ENCODE data around the gene GIT2.

DNA sequence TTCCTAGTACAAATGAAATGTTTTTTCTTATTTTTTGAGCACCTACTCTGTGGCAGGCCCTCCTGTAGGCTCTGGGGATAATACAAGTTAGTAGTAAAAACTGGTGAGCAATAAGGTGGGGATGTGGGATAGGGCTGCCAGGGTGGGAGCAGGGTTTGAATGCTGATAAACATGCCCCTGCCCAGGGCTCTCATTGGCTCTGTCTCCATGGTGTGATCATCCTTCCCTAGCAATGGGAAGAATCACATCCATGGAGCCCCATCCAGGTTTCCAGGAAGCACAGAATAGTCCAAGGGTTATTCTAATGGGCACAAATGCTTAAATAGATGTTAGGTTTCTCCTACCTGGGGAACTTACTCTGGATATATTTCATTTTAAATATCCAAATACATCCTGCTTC lies 45.5 kb downstream of the GIT2 start:
- no peak for TF ChIP-seq GATA2 (IDR thresholded peaks at IDR 0.05; ENCODE audit: low read depth, low read length)
- no peak for TF ChIP-seq GATA3 (IDR thresholded peaks at IDR 0.05; ENCODE audit: low read depth, low read length)
